ENCODE results near the gene ANKLE2. TPM values are rescaled to one million over a fixed set of nuclear protein-coding genes. Genes with fewer than 3 reads are reported as not detected.

Gene ANKLE2
- total and polyA plus RNA-seq, 2 of the 13 experiments (the other 11 are each of a cell fraction or from before 2014, with no cell fraction given) = 35.3 to 37.1 TPM

DNA sequence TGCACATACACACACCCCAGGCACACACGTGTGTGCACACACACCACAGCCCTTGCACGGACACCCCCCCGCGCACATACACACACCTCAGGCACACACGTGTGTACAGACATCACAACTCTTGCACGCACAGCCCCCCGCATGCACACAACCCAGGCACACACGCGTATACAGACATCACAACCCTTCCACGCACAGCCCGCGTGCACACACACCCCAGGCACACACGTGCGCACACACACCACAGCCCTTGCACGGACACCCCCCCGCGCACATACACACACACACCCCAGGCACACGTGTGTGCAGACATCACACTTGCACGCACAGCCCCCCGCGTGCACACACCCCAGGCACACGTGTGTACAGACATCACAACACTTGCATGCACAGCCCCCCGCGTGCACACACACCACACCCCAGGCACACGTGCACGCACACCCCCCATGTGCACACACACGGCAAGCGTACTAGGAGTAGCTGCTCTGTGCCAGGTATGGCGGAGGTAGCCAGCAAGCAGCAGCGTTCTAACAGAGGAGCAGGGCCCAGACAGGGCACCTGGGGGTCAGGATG is 18.2 kb upstream of the ANKLE2 start:
- WGBS (ENCODE audit: low lambda C conversion rate) = 93% methylated on average over 26 of the region's 30 CpGs
- no peak overlapping the region for H3K27ac ChIP-seq (ENCODE audit: extremely low read length, insufficient read depth, low read length)
- FAIRE-seq (no peak), ATAC-seq (no peak), DNase-seq (ENCODE audit: low spot score) (no peak)
- intact Hi-C loops (cut with micrococcal nuclease; ENCODE audit: unreplicated experiment) (no loop called here), in situ Hi-C loops (cut with HindIII; ENCODE audit: extremely low pct_ligation_motif_present, low pct_unique_long_range_greater_than_20kb) (no loop called here)
- ChIA-PET CTCF (ENCODE audit: low intra/inter-chr PET ratio, low total read pairs) (no interaction called here), POLR2A (no interaction called here)
- H3K9me3 ChIP-seq (ENCODE audit: low read length) = no peaks in the 10 kb centered on the region
- TF ChIP-seq AGO2 (optimal IDR thresholded peaks at IDR 0.05; ENCODE audit: low read depth, low read length) (peak; percentile 90), RBFOX2 (IDR thresholded peaks at IDR 0.05; ENCODE audit: low read depth, low read length) (0 out of 2 replicates have a peak, but pooled peaks have one; percentile 35), PAWR (CRISPR knock-in tag; IDR thresholded peaks at IDR 0.05; ENCODE audit: borderline replicate concordance) (no peak)
- H3K27me3 ChIP-seq (ENCODE audit: control insufficient read depth in 1 of 2, insufficient read depth in 2 of 2, low read length in 2 of 2) = no peaks in the 10 kb centered on the region
- H3K4me3 ChIP-seq (replicated peaks in 1 of 3; ENCODE audit: insufficient read depth in 1 of 3, low read depth in 2 of 3, low read length in 3 of 3) = no peak overlapping the region
- no peak overlapping the region for H2AFZ ChIP-seq (ENCODE audit: low read length)
- H3K4me1 ChIP-seq (ENCODE audit: insufficient read depth, low read length) = no peaks in the 10 kb centered on the region
- H3K4me2 ChIP-seq (ENCODE audit: low read depth, low read length) = no peak overlapping the region
- no TSS peak for BruUV-seq (replicated peaks)
- H4K20me1 ChIP-seq (ENCODE audit: insufficient read depth, low read length) = no peaks in the 10 kb centered on the region
- no peaks in the 10 kb centered on the region for H3K79me2 ChIP-seq (ENCODE audit: insufficient read depth, low read length)
- H3K9ac ChIP-seq (ENCODE audit: insufficient read depth, low read depth, low read length) = no peak overlapping the region
- H3K36me3 ChIP-seq (replicated peaks in 1 of 2; ENCODE audit: control insufficient read depth in 1 of 2, insufficient read depth in 2 of 2, low read length in 2 of 2) = peaks cover 46 to 81% of the 10 kb centered on the region in 2 experiments

GRCh38 chr12:132777614-132778013 is 16.0 kb upstream of the ANKLE2 start:
- no peak overlapping the region for H3K9ac ChIP-seq (ENCODE audit: insufficient read depth, low read depth, low read length)
- peaks cover 45 to 82% of the 10 kb centered on the region in 2 experiments for H3K36me3 ChIP-seq (replicated peaks in 1 of 2; ENCODE audit: control insufficient read depth in 1 of 2, insufficient read depth in 2 of 2, low read length in 2 of 2)
- 100% methylated on average over 4 of the region's 20 CpGs for WGBS (ENCODE audit: low lambda C conversion rate)

More at GRCh38 chr12:132777614-132778013, 16.0 kb upstream of the ANKLE2 start:
- Histone ChIP-seq H3K9me3 (ENCODE audit: low read length) (no peaks in the 10 kb centered on the region), H2AFZ (ENCODE audit: low read length) (no peak overlapping the region), H3K4me1 (ENCODE audit: insufficient read depth, low read length) (no peaks in the 10 kb centered on the region), H3K27ac (ENCODE audit: extremely low read length, insufficient read depth, low read length) (no peak overlapping the region), H3K4me2 (ENCODE audit: low read depth, low read length) (no peak overlapping the region), H3K27me3 (ENCODE audit: control insufficient read depth in 1 of 2, insufficient read depth in 2 of 2, low read length in 2 of 2) (no peaks in the 10 kb centered on the region), H3K4me3 (replicated peaks in 1 of 3; ENCODE audit: insufficient read depth in 1 of 3, low read depth in 2 of 3, low read length in 3 of 3) (no peak overlapping the region), H3K79me2 (ENCODE audit: insufficient read depth, low read length) (no peaks in the 10 kb centered on the region), H4K20me1 (ENCODE audit: insufficient read depth, low read length) (no peaks in the 10 kb centered on the region)
- no peak for ATAC-seq
- no peak for DNase-seq (ENCODE audit: low spot score)
- peak; percentile 2; the same call in 1 of the 2 replicates for TF ChIP-seq ZNF768 (CRISPR knock-in tag; IDR thresholded peaks at IDR 0.05)
- TF ChIP-seq, protein P1, sequence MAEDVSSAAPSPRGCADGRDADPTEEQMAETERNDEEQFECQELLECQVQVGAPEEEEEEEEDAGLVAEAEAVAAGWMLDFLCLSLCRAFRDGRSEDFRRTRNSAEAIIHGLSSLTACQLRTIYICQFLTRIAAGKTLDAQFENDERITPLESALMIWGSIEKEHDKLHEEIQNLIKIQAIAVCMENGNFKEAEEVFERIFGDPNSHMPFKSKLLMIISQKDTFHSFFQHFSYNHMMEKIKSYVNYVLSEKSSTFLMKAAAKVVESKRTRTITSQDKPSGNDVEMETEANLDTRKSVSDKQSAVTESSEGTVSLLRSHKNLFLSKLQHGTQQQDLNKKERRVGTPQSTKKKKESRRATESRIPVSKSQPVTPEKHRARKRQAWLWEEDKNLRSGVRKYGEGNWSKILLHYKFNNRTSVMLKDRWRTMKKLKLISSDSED (CRISPR knock-in tag; IDR thresholded peaks at IDR 0.05) = no peak
- BruUV-seq (replicated peaks) = no TSS peak
- POLR2A ChIA-PET = no interaction called here
- no peak for FAIRE-seq
- CTCF ChIA-PET (ENCODE audit: low intra/inter-chr PET ratio, low total read pairs) = no interaction called here
- intact Hi-C loops (cut with micrococcal nuclease; ENCODE audit: unreplicated experiment) = no loop called here
- in situ Hi-C loops (cut with HindIII; ENCODE audit: extremely low pct_ligation_motif_present, low pct_unique_long_range_greater_than_20kb) = no loop called here
